ENCODE results near the gene SND1. TPM values are rescaled to one million over a fixed set of nuclear protein-coding genes. Genes with fewer than 3 reads are reported as not detected.

The SND1 gene
- total and polyA plus RNA-seq, 10 donors = 61.7 to 173 (median 116) TPM

DNA sequence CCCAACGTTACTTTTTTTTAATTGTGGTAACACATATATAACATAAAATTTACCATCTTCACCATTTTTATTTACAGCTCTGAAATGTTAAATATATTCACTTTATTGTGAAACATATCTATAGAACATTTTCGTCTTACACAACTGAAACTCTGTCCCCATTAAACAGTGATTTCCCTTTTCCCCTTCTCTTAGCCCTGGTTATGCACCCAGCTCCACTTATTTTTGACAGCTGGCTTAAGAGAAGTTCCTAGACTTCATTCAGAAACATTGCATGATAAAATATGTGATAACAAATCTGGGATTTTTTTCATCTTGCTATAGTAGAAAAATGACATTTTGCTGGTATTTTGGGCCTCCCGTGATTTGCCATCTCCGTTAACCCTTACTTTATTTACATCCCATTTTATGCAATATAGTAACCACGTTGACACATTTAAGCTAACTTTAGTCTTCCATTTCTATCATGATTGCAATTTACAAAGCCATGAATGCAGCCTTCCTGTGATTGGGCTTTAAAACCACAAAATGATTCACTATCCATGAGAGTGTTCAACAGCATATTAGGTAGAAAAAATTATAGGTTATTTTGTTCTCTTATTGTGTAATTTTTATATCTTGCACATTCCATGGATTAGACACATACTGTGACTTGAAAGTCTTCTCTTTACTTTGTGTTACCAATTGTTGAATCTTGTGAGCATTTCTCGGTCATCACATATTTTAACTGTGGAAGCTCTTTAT, 139.6 kb downstream of the SND1 start:
- Histone ChIP-seq H3K4me1 (peaks cover 0 to 61% (median 42%) of the 10 kb centered on the region in 6 donors), H3K9me3 (no peaks in the 10 kb centered on the region), H3K36me3 (no peaks in the 10 kb centered on the region), H3K27ac (no peak overlapping the region), H3K27me3 (replicated peaks in 1 of 7) (no peaks in the 10 kb centered on the region), H3K4me3 (no peak overlapping the region)
- TF ChIP-seq, protein P1, sequence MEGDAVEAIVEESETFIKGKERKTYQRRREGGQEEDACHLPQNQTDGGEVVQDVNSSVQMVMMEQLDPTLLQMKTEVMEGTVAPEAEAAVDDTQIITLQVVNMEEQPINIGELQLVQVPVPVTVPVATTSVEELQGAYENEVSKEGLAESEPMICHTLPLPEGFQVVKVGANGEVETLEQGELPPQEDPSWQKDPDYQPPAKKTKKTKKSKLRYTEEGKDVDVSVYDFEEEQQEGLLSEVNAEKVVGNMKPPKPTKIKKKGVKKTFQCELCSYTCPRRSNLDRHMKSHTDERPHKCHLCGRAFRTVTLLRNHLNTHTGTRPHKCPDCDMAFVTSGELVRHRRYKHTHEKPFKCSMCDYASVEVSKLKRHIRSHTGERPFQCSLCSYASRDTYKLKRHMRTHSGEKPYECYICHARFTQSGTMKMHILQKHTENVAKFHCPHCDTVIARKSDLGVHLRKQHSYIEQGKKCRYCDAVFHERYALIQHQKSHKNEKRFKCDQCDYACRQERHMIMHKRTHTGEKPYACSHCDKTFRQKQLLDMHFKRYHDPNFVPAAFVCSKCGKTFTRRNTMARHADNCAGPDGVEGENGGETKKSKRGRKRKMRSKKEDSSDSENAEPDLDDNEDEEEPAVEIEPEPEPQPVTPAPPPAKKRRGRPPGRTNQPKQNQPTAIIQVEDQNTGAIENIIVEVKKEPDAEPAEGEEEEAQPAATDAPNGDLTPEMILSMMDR (IDR thresholded peaks at IDR 0.05 in 8 of 11, conservative IDR thresholded peaks at IDR 0.05 in 3 of 11) = no peak
- TF ChIP-seq POLR2AphosphoS5 (IDR thresholded peaks at IDR 0.05) (no peak), POLR2A (IDR thresholded peaks at IDR 0.05) (no peak)
- intact Hi-C loops (cut with DNase I; ENCODE audit: low total_unique reads) = no loop called here
- WGBS, 5 donors = 64 to 85% (median 73%) methylated on average over 6 of the region's 6 CpGs
- no peak for DNase-seq

DNA sequence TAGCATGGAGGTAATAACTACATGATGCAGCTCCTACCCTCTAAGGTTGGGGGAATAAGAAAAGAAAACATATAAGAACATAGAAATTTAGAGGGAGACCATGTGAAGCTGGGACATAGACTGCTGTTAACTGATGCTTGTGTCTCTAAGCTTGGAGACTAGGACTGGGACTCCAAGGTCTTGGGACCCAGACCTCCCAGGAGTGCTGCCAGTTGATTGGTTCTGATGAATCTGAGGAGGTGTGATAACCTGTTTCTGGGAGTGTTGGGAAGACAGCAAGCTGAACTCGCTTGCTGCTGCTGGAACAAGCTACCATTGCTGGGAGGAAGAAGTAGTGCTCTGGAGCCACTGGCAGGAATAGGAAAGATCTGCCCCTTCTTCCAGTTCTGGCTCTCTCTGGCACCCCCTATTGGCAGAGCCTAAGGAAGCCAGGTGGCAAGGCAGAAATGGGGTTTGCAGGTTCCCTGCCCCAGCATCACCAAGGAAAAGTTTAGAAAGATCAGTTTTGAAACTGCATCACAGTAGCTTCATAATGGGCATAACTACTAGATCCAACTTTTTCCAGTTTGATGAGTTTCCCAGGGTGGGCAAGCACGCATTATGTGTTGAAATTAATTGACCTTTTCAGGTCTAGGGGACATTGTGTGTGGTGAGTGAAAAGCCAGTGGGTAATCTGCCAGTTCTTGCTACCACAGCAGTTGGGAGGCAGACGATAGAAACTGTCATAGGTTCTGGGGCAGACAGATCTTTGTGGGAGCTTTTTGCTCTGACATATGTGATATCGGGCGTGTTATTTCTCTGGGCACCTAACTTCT, 140.7 kb downstream of the SND1 start:
- Histone ChIP-seq H3K4me3 (no peak overlapping the region), H3K9me3 (no peaks in the 10 kb centered on the region), H3K27ac (no peak overlapping the region), H3K27me3 (replicated peaks in 1 of 7) (no peaks in the 10 kb centered on the region), H3K36me3 (no peaks in the 10 kb centered on the region), H3K4me1 (peaks cover 0 to 56% (median 32%) of the 10 kb centered on the region in 6 donors)
- DNase-seq = no peak
- 93 to 97% (median 96%) methylated on average over 5 of the region's 5 CpGs for WGBS, 5 donors
- TF ChIP-seq POLR2AphosphoS5 (IDR thresholded peaks at IDR 0.05) = no peak
- TF ChIP-seq POLR2A (IDR thresholded peaks at IDR 0.05) = no peak
- TF ChIP-seq, protein P1 (IDR thresholded peaks at IDR 0.05 in 8 of 11, conservative IDR thresholded peaks at IDR 0.05 in 3 of 11) = peak in 9 of 11 experiments; percentile 19 to 68 (median 53)
- intact Hi-C loops (cut with DNase I; ENCODE audit: low total_unique reads) = no loop called here

- H3K27me3 ChIP-seq (replicated peaks in 1 of 7) = no peaks in the 10 kb centered on the region
- H3K27ac ChIP-seq = no peak overlapping the region
- 43 to 59% (median 53%) methylated on average over 4 of the region's 4 CpGs for WGBS, 5 donors
- H3K9me3 ChIP-seq = no peaks in the 10 kb centered on the region
- peak; percentile 76 for DNase-seq
- peaks cover 0 to 56% (median 26%) of the 10 kb centered on the region in 6 donors for H3K4me1 ChIP-seq
- TF ChIP-seq POLR2AphosphoS5 (IDR thresholded peaks at IDR 0.05) = peak in 1 of 3 donors; percentile 6
- TF ChIP-seq, protein P1 (IDR thresholded peaks at IDR 0.05 in 8 of 11, conservative IDR thresholded peaks at IDR 0.05 in 3 of 11) = no peak
- no peaks in the 10 kb centered on the region for H3K36me3 ChIP-seq
- no peak overlapping the region for H3K4me3 ChIP-seq
- intact Hi-C loops (cut with DNase I; ENCODE audit: low total_unique reads) = no loop called here
These were observed 141.6 kb downstream of the SND1 start for GRCh38 chr7:127793582-127793981.

DNA sequence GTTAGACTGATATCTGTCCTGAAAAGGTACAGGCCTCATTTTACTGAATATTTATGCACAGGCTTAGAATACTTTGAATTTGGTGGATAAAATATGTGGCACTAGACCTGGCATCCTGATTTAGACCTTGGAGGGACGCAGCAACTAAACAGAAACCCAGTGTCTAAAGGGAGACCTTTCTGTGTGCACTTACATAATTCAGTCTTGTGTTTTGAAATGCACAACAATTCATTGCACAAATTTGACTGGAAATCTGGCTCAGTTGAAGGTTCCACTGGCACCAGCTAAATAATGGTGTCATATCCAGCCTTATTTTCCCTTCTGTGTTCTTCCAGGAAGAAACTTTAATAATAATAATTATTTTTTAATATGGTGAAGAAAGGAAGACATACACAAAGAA, 142.1 kb downstream of the SND1 start:
- H3K36me3 ChIP-seq = no peaks in the 10 kb centered on the region
- no peak overlapping the region for H3K27ac ChIP-seq
- H3K27me3 ChIP-seq (replicated peaks in 1 of 7) = no peaks in the 10 kb centered on the region
- H3K4me3 ChIP-seq = no peak overlapping the region
- no peaks in the 10 kb centered on the region for H3K9me3 ChIP-seq
- TF ChIP-seq, protein P1 (IDR thresholded peaks at IDR 0.05 in 8 of 11, conservative IDR thresholded peaks at IDR 0.05 in 3 of 11) = no peak
- TF ChIP-seq POLR2A (IDR thresholded peaks at IDR 0.05) (no peak), POLR2AphosphoS5 (IDR thresholded peaks at IDR 0.05) (no peak)
- DNase-seq = no peak
- 38 to 83% (median 70%) methylated on average over 1 of the region's 1 CpG for WGBS, 5 donors
- intact Hi-C loops (cut with DNase I; ENCODE audit: low total_unique reads) = no loop called here
- H3K4me1 ChIP-seq = peaks cover 0 to 52% (median 26%) of the 10 kb centered on the region in 6 donors
